Endothelial cell of umbilical vein (primary cell): ENCODE results near the gene NUTM1. TPM values are rescaled to one million over a fixed set of nuclear protein-coding genes. Genes with fewer than 3 reads are reported as not detected.
A peak's percentile ranks its signal among the peaks of the same experiment; 100 is the strongest.

Experiments
- BruUV-seq: library from RNA; stranded (reverse); fragments of 400-500 nt; replicated peaks from 2 replicates; lab custom pipeline; 2021; lab: Mats Ljungman, UMichigan
- CTCF ChIA-PET: fragments of 300-600, 350-600 bp; sonication (Branson Sonifier 250); formaldehyde crosslinking; loops from one replicate; lab custom pipeline; 2021; ENCODE audit warnings: antibody characterized with exemption, inconsistent platforms; lab: Charles Lee
- POLR2A ChIA-PET: fragments of 300-600, 350-600 bp; sonication (Branson Sonifier 250); formaldehyde crosslinking; loops from one replicate; lab custom pipeline; 2021; ENCODE audit warnings: antibody characterized with exemption, inconsistent platforms; lab: Charles Lee
- DNase-seq: peaks from one replicate; pipeline ENCODE4 v3.0.0-alpha.2; 2011; ENCODE audit warnings: low read depth, low spot score
- FAIRE-seq: peaks from 2 replicates; lab custom pipeline; 2011; peaks lifted over from hg19 to GRCh38; lab: Jason Lieb, UNC
- H2AFZ ChIP-seq: 2 replicates; pipeline ENCODE4 v1.6.0; 2012; ENCODE audit warnings: low read depth, low read length, control low read depth, inconsistent platforms
- H3K27ac ChIP-seq: 2 replicates; pipeline ENCODE4 v1.5.1; 2011; ENCODE audit warnings: low read depth, mild to moderate bottlenecking, control low read depth, low read length, moderate library complexity; ENCODE audit not compliant: insufficient read depth
- H3K27me3 ChIP-seq, 2 experiments: 2 replicates each; pipeline versions ENCODE4 v1.6.0 to v1.6.1; 2011; ENCODE audit warnings: low read length in 2 of 2, mixed read lengths in 1 of 2; ENCODE audit not compliant: control insufficient read depth in 2 of 2, insufficient read depth in 2 of 2
- H3K36me3 ChIP-seq, 2 experiments: 2 replicates in 1 of 2; 3 replicates in 1 of 2; pipeline ENCODE4 v1.5.1; 2011; ENCODE audit warnings: low read length in 2 of 2, mild to moderate bottlenecking in 1 of 2, moderate library complexity in 1 of 2; ENCODE audit not compliant: control insufficient read depth in 2 of 2, insufficient read depth in 2 of 2; ENCODE audit errors: extremely low read depth in 1 of 2
- H3K4me1 ChIP-seq: 3 replicates; pipeline ENCODE4 v1.5.1; 2011; ENCODE audit warnings: mild to moderate bottlenecking, low read length; ENCODE audit not compliant: control insufficient read depth, insufficient read depth; ENCODE audit errors: extremely low read depth
- H3K4me2 ChIP-seq: 2 replicates; pipeline ENCODE4 v1.6.1; 2011; ENCODE audit warnings: low read length, control low read depth, mixed read lengths; ENCODE audit not compliant: insufficient read depth
- H3K4me3 ChIP-seq, 3 experiments: fragments of 200-600 bp in 1 of 3; sonication (generic), shearing (Covaris generic) in 1 of 3; replicated peaks in 1 of 3; 2 replicates each; pipeline ENCODE4 v1.5.1; 2011 to 2016; ENCODE audit warnings: control low read depth in 3 of 3, low read length in 3 of 3, mild to moderate bottlenecking in 2 of 3, inconsistent platforms in 1 of 3, low read depth in 1 of 3, moderate library complexity in 1 of 3; ENCODE audit not compliant: insufficient read depth in 1 of 3
- H3K79me2 ChIP-seq: 2 replicates; pipeline ENCODE4 v1.6.0; 2012; ENCODE audit warnings: low read length, inconsistent platforms; ENCODE audit not compliant: control insufficient read depth, insufficient read depth
- H3K9ac ChIP-seq: replicated peaks from 2 replicates; pipeline ENCODE3; 2011; ENCODE audit warnings: low read length, control low read depth; ENCODE audit not compliant: insufficient read depth; ENCODE audit errors: extremely low read depth
- H3K9me1 ChIP-seq: replicated peaks from 3 replicates; pipeline ENCODE4 v1.6.0; 2011; ENCODE audit warnings: mild to moderate bottlenecking, low read length; ENCODE audit not compliant: control insufficient read depth, insufficient read depth; ENCODE audit errors: extremely low read depth
- H3K9me3 ChIP-seq: replicated peaks from 2 replicates; pipeline ENCODE4 v1.5.1; 2012; ENCODE audit warnings: low read length, inconsistent platforms; ENCODE audit not compliant: control insufficient read depth, insufficient read depth
- H4K20me1 ChIP-seq: replicated peaks from 2 replicates; pipeline ENCODE3; 2011; ENCODE audit warnings: mild to moderate bottlenecking, low read length; ENCODE audit not compliant: control insufficient read depth, insufficient read depth; ENCODE audit errors: extremely low read depth
- EZH2 ChIP-seq: IDR thresholded peaks from 2 replicates; pipeline ENCODE4 v1.6.1; 2012; ENCODE audit warnings: borderline replicate concordance, low read depth, mild to moderate bottlenecking, moderate library complexity, low read length, inconsistent platforms; ENCODE audit not compliant: severe bottlenecking
- FOS ChIP-seq: IDR thresholded peaks from 2 replicates; pipeline ENCODE4 v1.6.1; 2011; ENCODE audit warnings: mild to moderate bottlenecking, low read length, moderate library complexity, borderline replicate concordance; ENCODE audit not compliant: insufficient read depth
- GATA2 ChIP-seq: IDR thresholded peaks from 2 replicates; pipeline ENCODE4 v1.7.0; 2011; ENCODE audit warnings: low read depth, mild to moderate bottlenecking, moderate library complexity, mixed read lengths, low read length; ENCODE audit not compliant: insufficient read length, insufficient read depth
- JUN ChIP-seq: IDR thresholded peaks from 2 replicates; pipeline ENCODE4 v1.6.1; 2011; ENCODE audit warnings: borderline replicate concordance, low read depth; ENCODE audit not compliant: insufficient read length, insufficient read depth
- MYC ChIP-seq: IDR thresholded peaks from one replicate; pipeline ENCODE4 v1.6.1; 2011; ENCODE audit warnings: mild to moderate bottlenecking, low read depth, low read length
- POLR2A ChIP-seq: IDR thresholded peaks from 2 replicates; pipeline ENCODE4 v1.6.1; 2012; ENCODE audit warnings: low read depth, mild to moderate bottlenecking, control low read depth, low read length
- POLR2AphosphoS5 ChIP-seq: IDR thresholded peaks from 2 replicates; pipeline ENCODE4 v1.6.1; 2012; ENCODE audit warnings: low read depth, mild to moderate bottlenecking, control low read depth, low read length, moderate library complexity; ENCODE audit not compliant: insufficient read depth
- dilution Hi-C: fragments of 300-500 bp; cut with MboI; formaldehyde crosslinking; loops from one replicate; pipeline ENCODE4 v1.15.0; 2019; ENCODE audit warnings: low sequenced_read_pairs; ENCODE audit not compliant: extremely low pct_ligation_motif_present
- intact Hi-C: fragments of 100-400 bp; cut with micrococcal nuclease; formaldehyde crosslinking; loops from one replicate; pipeline ENCODE4 v1.10.0; 2022
- polyA plus RNA-seq, 4 experiments: library from polyadenylated mRNA; depleted of rRNA in 3 of 4; stranded (reverse) in 3 of 4; unstranded in 1 of 4; fragments of >200 nt; gene quantifications; 2 replicates each; pipeline versions ENCODE4 v1.2.1 to v1.2.3, GENCODE V29; 2011 to 2012; ENCODE audit warnings: missing spikeins in 1 of 4
- total RNA-seq: library from RNA; stranded (reverse); gene quantifications from 2 replicates; pipeline ENCODE4 v1.2.3, GENCODE V29; 2021
- TF ChIP-seq, protein P1 (sequence below): IDR thresholded peaks from 2 replicates; pipeline ENCODE4 v1.6.1; 2011; ENCODE audit not compliant: insufficient read depth, insufficient read length
- TF ChIP-seq, protein P2 (sequence below), 2 donors: IDR thresholded peaks; 1 replicate in 1 of 2; 2 replicates in 1 of 2; pipeline ENCODE4 v1.5.1; 2011; ENCODE audit warnings: low read length in 2 of 2, mild to moderate bottlenecking in 2 of 2, moderate library complexity in 2 of 2, control low read depth in 1 of 2, inconsistent platforms in 1 of 2, low read depth in 1 of 2; ENCODE audit not compliant: insufficient read depth in 1 of 2; ENCODE audit errors: extremely low read depth in 1 of 2

NUTM1 gene
- total and polyA plus RNA-seq, 2 donors (not counting 3 experiments of a cell fraction or from before 2014, with no cell fraction given) = not detected

DNA sequence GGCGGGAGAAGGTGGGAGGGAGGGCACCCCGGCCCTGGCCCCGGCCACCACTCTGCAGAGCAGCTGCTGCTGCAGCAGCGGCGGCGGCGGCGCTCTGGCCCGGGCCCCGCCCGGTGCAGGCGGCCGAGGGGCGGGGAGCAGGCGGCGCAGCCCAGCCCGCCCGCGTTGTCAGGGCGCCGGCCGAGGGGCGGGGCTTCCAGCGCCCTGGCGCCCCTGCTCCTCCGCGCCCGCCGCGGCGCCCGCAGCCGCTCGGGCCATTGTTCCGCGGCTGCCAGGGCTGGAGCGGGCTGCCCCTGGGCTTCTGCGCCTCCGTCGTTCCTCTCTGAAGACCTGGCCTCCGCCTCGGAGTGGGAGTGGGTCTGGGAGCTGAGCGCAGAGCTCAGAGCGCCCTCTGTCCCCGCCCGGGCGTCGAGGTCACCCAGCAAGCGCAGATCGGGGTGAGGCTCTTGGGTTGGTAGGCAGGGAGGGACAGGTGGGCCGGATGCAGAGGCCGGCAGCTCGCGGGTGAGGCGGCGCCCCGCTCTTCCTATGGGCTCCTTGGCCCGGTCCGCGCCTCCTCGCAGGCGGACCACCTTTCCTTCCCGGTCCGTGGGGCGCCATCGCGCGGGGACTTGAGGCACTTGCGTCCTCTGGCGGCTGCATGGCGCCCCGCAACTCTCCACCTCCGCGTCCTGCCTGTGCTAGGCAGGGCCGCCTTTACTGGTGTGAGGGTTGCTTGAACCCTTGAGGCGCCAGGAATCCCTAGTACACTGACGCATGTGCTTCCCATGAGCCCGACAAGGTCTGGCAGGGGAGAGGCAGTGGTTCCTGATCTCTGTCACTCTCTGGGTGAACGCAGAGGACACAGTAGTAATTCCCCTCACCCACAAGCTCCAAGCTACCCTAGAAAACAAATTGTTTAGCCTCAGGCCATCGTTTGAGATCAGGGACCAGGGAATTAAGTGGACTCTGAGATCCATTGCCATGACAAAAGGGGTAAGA lies 24.3 kb downstream of the NUTM1 start, which contains the start of gene LPCAT4:
LPCAT4 (minus strand) TSS at position 96 of the 981 bp plus-strand sequence. CDS start 96 bp downstream, outside the sequence.
- H3K4me1 ChIP-seq = peaks cover 20% of the 10 kb centered on the region
- no peak for TF ChIP-seq MYC
- no peak for TF ChIP-seq GATA2
- TF ChIP-seq, protein P1, sequence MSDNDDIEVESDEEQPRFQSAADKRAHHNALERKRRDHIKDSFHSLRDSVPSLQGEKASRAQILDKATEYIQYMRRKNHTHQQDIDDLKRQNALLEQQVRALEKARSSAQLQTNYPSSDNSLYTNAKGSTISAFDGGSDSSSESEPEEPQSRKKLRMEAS = peak; percentile 22
- no peak for TF ChIP-seq JUN
- TF ChIP-seq EZH2 = no peak
- TF ChIP-seq POLR2A = peak; percentile 93
- peak; percentile 93 for TF ChIP-seq POLR2AphosphoS5
- TF ChIP-seq FOS = no peak
- TF ChIP-seq, protein P2, sequence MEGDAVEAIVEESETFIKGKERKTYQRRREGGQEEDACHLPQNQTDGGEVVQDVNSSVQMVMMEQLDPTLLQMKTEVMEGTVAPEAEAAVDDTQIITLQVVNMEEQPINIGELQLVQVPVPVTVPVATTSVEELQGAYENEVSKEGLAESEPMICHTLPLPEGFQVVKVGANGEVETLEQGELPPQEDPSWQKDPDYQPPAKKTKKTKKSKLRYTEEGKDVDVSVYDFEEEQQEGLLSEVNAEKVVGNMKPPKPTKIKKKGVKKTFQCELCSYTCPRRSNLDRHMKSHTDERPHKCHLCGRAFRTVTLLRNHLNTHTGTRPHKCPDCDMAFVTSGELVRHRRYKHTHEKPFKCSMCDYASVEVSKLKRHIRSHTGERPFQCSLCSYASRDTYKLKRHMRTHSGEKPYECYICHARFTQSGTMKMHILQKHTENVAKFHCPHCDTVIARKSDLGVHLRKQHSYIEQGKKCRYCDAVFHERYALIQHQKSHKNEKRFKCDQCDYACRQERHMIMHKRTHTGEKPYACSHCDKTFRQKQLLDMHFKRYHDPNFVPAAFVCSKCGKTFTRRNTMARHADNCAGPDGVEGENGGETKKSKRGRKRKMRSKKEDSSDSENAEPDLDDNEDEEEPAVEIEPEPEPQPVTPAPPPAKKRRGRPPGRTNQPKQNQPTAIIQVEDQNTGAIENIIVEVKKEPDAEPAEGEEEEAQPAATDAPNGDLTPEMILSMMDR (IDR thresholded peaks at IDR 0.05; ENCODE audit: extremely low read depth in 1 of 2, insufficient read depth in 1 of 2, low read depth in 1 of 2, low read length in 2 of 2) = peak; percentile 94 to 98
- TSS peak; percentile 69 for BruUV-seq
- H3K27ac ChIP-seq = peak within 1 kb of the TSS; percentile 87
- peak; percentile 88 for DNase-seq
- H3K9me1 ChIP-seq = no peaks in the 10 kb centered on the region
- peak; percentile 92 for FAIRE-seq
- H3K4me2 ChIP-seq = peak within 1 kb of the TSS; percentile 92
- peak within 1 kb of the TSS; percentile 99 for H2AFZ ChIP-seq
- H3K36me3 ChIP-seq = no peaks in the 10 kb centered on the region
- dilution Hi-C loops (no loop called here), intact Hi-C loops (loop anchor here (1.0 to 2.0 kb wide), 9 partner anchors 24 to 305 kb away; partner anchors contain the start of genes GOLGA8A, GOLGA8B, KATNBL1 and NOP10)
- no peaks in the 10 kb centered on the region for H3K9me3 ChIP-seq
- H3K4me3 ChIP-seq = peak within 1 kb of the TSS; percentile 79 to 94 (median 83)
- H4K20me1 ChIP-seq = no peaks in the 10 kb centered on the region
- H3K9ac ChIP-seq = peak within 1 kb of the TSS; percentile 97
- H3K79me2 ChIP-seq = peaks cover 16% of the 10 kb centered on the region
- no peaks in the 10 kb centered on the region for H3K27me3 ChIP-seq
- POLR2A ChIA-PET = interaction anchor here (0.6 to 1.0 kb wide), 4 partner anchors 30 to 1186 kb away, joined by 3 to 5 read pairs (median 3); partner anchors contain the start of gene SLC12A6
- CTCF ChIA-PET = interaction anchor here (0.5 to 4.4 kb wide), 30 partner anchors 8 to 305 kb away, joined by 3 to 94 read pairs (median 4); partner anchors contain the start of genes EMC4, EMC7, KATNBL1 and NOP10
